Measurements from ENCODE around the gene MFF.
"Not testable (repeated sequence)": the region's sequence is repeated elsewhere in the genome, so short reads cannot be mapped to it uniquely, and the experiment has no call there.

MFF gene

GRCh38 chr2:227376656-227377396 lies 51.8 kb downstream of the MFF start:
- peak; percentile 50 for DNase-seq (ENCODE audit: low read depth)
- no peak overlapping the region for H3K4me3 ChIP-seq (ENCODE audit: low read depth, low read length)
- TF ChIP-seq, protein P1, sequence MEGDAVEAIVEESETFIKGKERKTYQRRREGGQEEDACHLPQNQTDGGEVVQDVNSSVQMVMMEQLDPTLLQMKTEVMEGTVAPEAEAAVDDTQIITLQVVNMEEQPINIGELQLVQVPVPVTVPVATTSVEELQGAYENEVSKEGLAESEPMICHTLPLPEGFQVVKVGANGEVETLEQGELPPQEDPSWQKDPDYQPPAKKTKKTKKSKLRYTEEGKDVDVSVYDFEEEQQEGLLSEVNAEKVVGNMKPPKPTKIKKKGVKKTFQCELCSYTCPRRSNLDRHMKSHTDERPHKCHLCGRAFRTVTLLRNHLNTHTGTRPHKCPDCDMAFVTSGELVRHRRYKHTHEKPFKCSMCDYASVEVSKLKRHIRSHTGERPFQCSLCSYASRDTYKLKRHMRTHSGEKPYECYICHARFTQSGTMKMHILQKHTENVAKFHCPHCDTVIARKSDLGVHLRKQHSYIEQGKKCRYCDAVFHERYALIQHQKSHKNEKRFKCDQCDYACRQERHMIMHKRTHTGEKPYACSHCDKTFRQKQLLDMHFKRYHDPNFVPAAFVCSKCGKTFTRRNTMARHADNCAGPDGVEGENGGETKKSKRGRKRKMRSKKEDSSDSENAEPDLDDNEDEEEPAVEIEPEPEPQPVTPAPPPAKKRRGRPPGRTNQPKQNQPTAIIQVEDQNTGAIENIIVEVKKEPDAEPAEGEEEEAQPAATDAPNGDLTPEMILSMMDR (conservative IDR thresholded peaks at IDR 0.05; ENCODE audit: low read depth, low read length), result no peak

GRCh38 chr2:227377467-227378351 lies 52.7 kb downstream of the MFF start:
- no peak overlapping the region for H3K4me3 ChIP-seq (ENCODE audit: low read depth, low read length)
- no peak for DNase-seq (ENCODE audit: low read depth)
- TF ChIP-seq, protein P1 (conservative IDR thresholded peaks at IDR 0.05; ENCODE audit: low read depth, low read length), result no peak

GRCh38 chr2:227378371-227378782 lies 53.3 kb downstream of the MFF start:
- TF ChIP-seq, protein P1 (conservative IDR thresholded peaks at IDR 0.05; ENCODE audit: low read depth, low read length), result no peak
- peak; percentile 43 for DNase-seq (ENCODE audit: low read depth)
- H3K4me3 ChIP-seq (ENCODE audit: low read depth, low read length), result no peak overlapping the region

GRCh38 chr2:227379095-227379494 lies 54.0 kb downstream of the MFF start, which contains the start of gene TM4SF20:
Gene TM4SF20 (minus strand): TSS chr2:227379306. CDS start chr2:227379268, 38 bp downstream.
- no peak within 1 kb of the TSS for H3K4me3 ChIP-seq (ENCODE audit: low read depth, low read length)
- no peak for DNase-seq (ENCODE audit: low read depth)
- TF ChIP-seq, protein P1 (conservative IDR thresholded peaks at IDR 0.05; ENCODE audit: low read depth, low read length), result no peak

DNA sequence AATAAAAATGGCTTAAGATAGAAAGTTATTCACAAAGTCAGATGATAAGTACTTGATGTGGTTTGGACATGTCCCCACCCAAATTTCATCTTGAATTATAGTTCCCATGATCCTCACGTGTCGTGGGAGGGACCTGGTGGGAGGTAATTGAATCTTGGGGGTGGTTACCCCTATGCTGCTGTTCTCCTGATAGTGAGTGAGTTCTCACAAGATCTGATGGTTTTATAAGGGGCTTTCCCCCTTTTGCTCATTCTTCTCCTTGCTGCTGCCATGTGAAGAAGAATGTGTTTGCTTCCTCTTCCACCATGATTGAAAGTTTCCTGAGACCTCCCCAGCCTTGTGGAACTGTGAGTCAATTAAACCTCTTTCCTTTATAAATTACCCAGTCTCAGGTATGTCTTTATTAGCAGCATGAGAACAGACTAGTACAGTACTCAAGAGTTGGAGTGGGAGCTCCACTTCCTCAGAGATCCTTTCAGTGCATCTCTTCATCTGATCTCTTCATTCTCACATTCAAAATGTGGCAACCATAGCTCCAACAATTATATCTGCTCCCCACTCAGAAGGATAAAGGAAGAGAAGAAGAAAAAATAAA lies 57.3 kb downstream of the MFF start:
- not testable (repeated sequence) for DNase-seq (ENCODE audit: low read depth); H3K4me3 ChIP-seq (ENCODE audit: low read depth, low read length)

- TF ChIP-seq, protein P1 (conservative IDR thresholded peaks at IDR 0.05; ENCODE audit: low read depth, low read length), result no peak
Observed at GRCh38 chr2:227383686-227384085, 58.6 kb downstream of the MFF start.

DNA sequence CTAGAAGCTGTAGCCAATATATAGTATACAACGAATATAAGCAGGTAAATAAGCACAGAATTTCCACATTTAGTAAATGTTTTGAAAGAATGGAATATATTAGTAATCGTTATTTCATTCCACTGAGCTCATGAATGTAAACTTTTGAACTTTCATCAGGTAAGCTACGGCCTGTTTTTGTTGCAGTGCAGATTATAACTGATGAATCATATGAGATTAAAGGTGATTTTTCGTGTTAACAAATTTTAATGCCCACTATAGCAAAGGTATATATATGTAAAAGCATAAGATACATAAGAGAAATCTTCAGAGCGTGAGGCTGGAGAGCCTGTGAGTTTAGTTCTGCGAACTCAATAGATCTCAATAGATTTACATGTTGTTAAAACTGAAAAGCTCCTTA lies 61.6 kb downstream of the MFF start:
- TF ChIP-seq, protein P1 (conservative IDR thresholded peaks at IDR 0.05; ENCODE audit: low read depth, low read length), result no peak
- DNase-seq (ENCODE audit: low read depth), result no peak
- H3K4me3 ChIP-seq (ENCODE audit: low read depth, low read length), result no peak overlapping the region

More at GRCh38 chr2:227383686-227384085, 58.6 kb downstream of the MFF start:
- H3K4me3 ChIP-seq (ENCODE audit: low read depth, low read length), result no peak overlapping the region
- no peak for DNase-seq (ENCODE audit: low read depth)

- H3K4me3 ChIP-seq (ENCODE audit: low read depth, low read length); DNase-seq (ENCODE audit: low read depth): not testable (repeated sequence)
Observed at GRCh38 chr2:227387583-227387982, 62.5 kb downstream of the MFF start, which contains the start of gene SCYGR1. Gene SCYGR1 (minus strand): TSS chr2:227387949. CDS start chr2:227387949, 0 bp downstream.
